Breast epithelium (tissue), 4 donors: ENCODE results near the gene PTH1R. TPM values are rescaled to one million over a fixed set of nuclear protein-coding genes. Genes with fewer than 3 reads are reported as not detected.

Source experiments
- DNase-seq, 2 donors: peaks; one replicate each; pipeline ENCODE4 v3.0.0-alpha.2; 2019; ENCODE audit warnings: low spot score in 2 of 2
- H3K27ac ChIP-seq, 2 donors: fragments of 200-600 bp; sonication (generic) in 1 of 2; one replicate each; pipeline ENCODE4 v1.5.1; 2016 to 2019; ENCODE audit warnings: mild to moderate bottlenecking in 1 of 2
- H3K27me3 ChIP-seq, 2 donors: fragments of 200-600 bp; sonication (generic) in 1 of 2; one replicate each; pipeline versions ENCODE4 v1.5.1 to v1.6.0; 2017 to 2019; ENCODE audit warnings: control low read depth in 1 of 2, mild to moderate bottlenecking in 1 of 2
- H3K36me3 ChIP-seq: fragments of 200-600 bp; one replicate; pipeline ENCODE4 v1.5.1; 2019
- H3K4me1 ChIP-seq, 2 donors: fragments of 200-600 bp; sonication (generic); one replicate each; pipeline ENCODE4 v1.5.1; 2016 to 2019; ENCODE audit warnings: control low read depth in 1 of 2
- H3K4me3 ChIP-seq, 3 donors: fragments of 200-600 bp; sonication (generic); 1 replicate in 2 of 3; 2 replicates in 1 of 3; pipeline ENCODE4 v1.5.1; 2016 to 2019; ENCODE audit warnings: mild to moderate bottlenecking in 3 of 3, moderate library complexity in 2 of 3
- H3K9me3 ChIP-seq, 2 donors: fragments of 200-600 bp; sonication (generic) in 1 of 2; one replicate each; pipeline ENCODE4 v1.5.1; 2016 to 2019; ENCODE audit warnings: control low read depth in 1 of 2
- POLR2A ChIP-seq: fragments of 450-650 bp; IDR thresholded peaks from one replicate; pipeline ENCODE4 v1.6.1; 2016; ENCODE audit warnings: antibody characterized with exemption, mild to moderate bottlenecking, moderate library complexity
- POLR2AphosphoS5 ChIP-seq, 3 donors: sonication (generic); formaldehyde crosslinking; IDR thresholded peaks; one replicate each; pipeline ENCODE4 v1.6.1; 2017; ENCODE audit warnings: antibody characterized with exemption in 3 of 3
- intact Hi-C: fragments of 100-400 bp; cut with DNase I; formaldehyde crosslinking; loops from one replicate; pipeline ENCODE4 v1.15.1; 2023; ENCODE audit warnings: low total_unique reads
- total RNA-seq, 3 donors: library from RNA; depleted of rRNA; stranded (reverse); fragments of >200 nt; gene quantifications; one replicate each; pipeline ENCODE4 v1.1.0, GENCODE V29; 2016
- TF ChIP-seq, protein P1 (sequence below), 3 donors: fragments of 450-650 bp; IDR thresholded peaks; one replicate each; pipeline ENCODE4 v1.5.1; 2016 to 2017; ENCODE audit warnings: antibody characterized with exemption in 3 of 3, mild to moderate bottlenecking in 3 of 3, moderate library complexity in 3 of 3

Gene PTH1R
- total RNA-seq, 3 donors from 2014 or later, result 4.7 to 38.2 (median 13.4) TPM

DNA sequence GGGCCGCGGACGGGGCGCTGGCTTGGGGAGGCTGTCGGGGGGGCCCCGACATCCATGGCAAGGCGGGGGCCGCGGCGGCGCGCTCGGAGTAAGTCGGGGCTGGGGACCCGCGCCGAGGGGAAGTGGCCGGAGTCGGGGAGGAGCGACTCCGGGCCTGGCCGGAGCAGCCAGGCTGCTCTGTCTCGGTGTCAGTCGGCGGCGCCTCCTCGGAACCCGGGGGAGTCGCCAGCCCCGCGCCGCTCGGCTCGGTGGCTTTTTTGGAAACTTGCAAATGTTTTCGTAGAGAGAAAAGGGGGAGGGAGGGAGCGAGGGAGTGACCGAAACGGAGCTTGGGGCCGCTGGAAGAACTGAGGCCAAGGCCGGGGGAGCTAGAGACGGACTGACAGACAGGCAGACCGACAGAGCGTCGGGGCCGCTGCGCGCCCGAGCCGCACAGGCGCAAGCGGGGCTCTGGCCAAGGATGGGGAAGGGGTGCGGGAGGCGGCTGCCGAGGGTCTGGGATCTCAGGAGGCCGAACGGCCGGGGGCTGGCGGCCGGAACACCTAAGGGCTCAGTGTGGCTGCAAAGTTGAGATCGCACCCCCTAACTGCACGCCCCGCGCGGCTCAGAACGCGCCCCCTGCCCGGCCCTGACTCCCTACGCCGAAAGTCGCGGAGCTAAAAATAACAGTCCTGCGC is 5.0 kb downstream of the PTH1R start:
- peaks cover 0 to 2% of the 10 kb centered on the region in 2 donors for H3K4me1 ChIP-seq
- TF ChIP-seq POLR2A, result no peak

DNA sequence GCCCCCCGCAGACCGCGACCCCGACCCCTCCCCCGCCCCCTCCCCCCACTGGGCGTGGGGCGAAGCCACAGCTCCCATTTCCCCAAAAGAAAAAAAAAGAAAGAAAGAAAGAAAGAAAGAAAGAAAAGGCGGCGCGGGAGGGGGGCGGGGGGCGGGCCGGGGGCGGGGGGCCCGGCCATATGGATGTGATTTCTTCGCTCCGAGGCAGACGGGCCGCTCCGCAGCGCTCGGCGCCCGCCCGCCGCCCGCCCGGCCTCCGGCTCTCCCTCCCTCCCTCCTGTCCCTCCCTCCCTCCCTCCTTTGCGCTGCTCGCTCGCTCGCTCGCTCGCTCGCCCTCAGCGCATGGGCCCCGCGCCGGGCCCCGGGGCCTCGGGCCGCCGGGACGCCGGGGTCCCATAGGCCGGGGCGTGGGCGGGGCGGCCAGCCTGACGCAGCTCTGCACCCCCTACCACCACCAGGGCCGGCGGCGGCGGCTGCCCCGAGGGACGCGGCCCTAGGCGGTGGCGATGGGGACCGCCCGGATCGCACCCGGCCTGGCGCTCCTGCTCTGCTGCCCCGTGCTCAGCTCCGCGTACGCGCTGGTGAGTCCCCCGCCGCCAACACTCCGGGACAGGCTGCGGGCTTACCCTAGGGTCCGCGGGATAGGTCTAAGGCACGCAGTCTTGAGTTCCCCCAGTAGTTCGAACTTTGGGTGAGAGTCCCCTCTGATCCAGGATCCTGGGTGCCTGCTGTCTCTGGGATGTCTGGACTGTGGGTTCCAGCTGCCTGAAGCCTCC is 5.7 kb downstream of the PTH1R start:
- intact Hi-C loops, result loop anchor here (5.0 kb wide), 1 partner anchor 99 kb away; no protein-coding TSS in a partner anchor
- peaks cover 0 to 20% of the 10 kb centered on the region in 2 donors for H3K27me3 ChIP-seq
- H3K4me3 ChIP-seq, result peak overlapping the region; percentile 50 to 73 (median 64)
- peak overlapping the region in 1 of 2 donors; percentile 92 for H3K27ac ChIP-seq
- H3K4me1 ChIP-seq, result peaks cover 0 to 2% of the 10 kb centered on the region in 2 donors
- no peaks in the 10 kb centered on the region for H3K36me3 ChIP-seq
- TF ChIP-seq POLR2A, result no peak
- TF ChIP-seq POLR2AphosphoS5 (IDR thresholded peaks at IDR 0.05), result no peak
- TF ChIP-seq, protein P1, sequence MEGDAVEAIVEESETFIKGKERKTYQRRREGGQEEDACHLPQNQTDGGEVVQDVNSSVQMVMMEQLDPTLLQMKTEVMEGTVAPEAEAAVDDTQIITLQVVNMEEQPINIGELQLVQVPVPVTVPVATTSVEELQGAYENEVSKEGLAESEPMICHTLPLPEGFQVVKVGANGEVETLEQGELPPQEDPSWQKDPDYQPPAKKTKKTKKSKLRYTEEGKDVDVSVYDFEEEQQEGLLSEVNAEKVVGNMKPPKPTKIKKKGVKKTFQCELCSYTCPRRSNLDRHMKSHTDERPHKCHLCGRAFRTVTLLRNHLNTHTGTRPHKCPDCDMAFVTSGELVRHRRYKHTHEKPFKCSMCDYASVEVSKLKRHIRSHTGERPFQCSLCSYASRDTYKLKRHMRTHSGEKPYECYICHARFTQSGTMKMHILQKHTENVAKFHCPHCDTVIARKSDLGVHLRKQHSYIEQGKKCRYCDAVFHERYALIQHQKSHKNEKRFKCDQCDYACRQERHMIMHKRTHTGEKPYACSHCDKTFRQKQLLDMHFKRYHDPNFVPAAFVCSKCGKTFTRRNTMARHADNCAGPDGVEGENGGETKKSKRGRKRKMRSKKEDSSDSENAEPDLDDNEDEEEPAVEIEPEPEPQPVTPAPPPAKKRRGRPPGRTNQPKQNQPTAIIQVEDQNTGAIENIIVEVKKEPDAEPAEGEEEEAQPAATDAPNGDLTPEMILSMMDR (IDR thresholded peaks at IDR 0.05), result no peak
- no peak for DNase-seq
- no peaks in the 10 kb centered on the region for H3K9me3 ChIP-seq

More for the DNA sequence above, 5.0 kb downstream of the PTH1R start:
- Histone ChIP-seq H3K27me3 (peaks cover 0 to 20% of the 10 kb centered on the region in 2 donors), H3K9me3 (no peaks in the 10 kb centered on the region), H3K36me3 (no peaks in the 10 kb centered on the region), H3K27ac (peak overlapping the region; percentile 55 to 92), H3K4me3 (peak overlapping the region; percentile 50 to 73 (median 64))
- no peak for DNase-seq
- intact Hi-C loops, result loop anchor here (5.0 kb wide), 1 partner anchor 100 kb away; no protein-coding TSS in a partner anchor

GRCh38 chr3:46883830-46884185 is 6.3 kb downstream of the PTH1R start:
- no peak for TF ChIP-seq POLR2AphosphoS5 (IDR thresholded peaks at IDR 0.05)
- TF ChIP-seq, protein P1 (IDR thresholded peaks at IDR 0.05), result no peak
- no peak for TF ChIP-seq POLR2A
- Histone ChIP-seq H3K4me1 (peaks cover 0 to 2% of the 10 kb centered on the region in 2 donors), H3K27me3 (peaks cover 0 to 20% of the 10 kb centered on the region in 2 donors), H3K36me3 (no peaks in the 10 kb centered on the region), H3K27ac (peak overlapping the region in 1 of 2 donors; percentile 44), H3K4me3 (peak overlapping the region; percentile 50 to 73 (median 64)), H3K9me3 (no peaks in the 10 kb centered on the region)
- intact Hi-C loops, result loop anchor here (5.0 kb wide), 1 partner anchor 98 kb away; no protein-coding TSS in a partner anchor
- no peak for DNase-seq

- no peak for DNase-seq
- Histone ChIP-seq H3K4me1 (peaks cover 0 to 2% of the 10 kb centered on the region in 2 donors), H3K36me3 (no peaks in the 10 kb centered on the region), H3K4me3 (peak overlapping the region in 1 of 3 donors; percentile 73), H3K27ac (no peak overlapping the region), H3K27me3 (peaks cover 0 to 20% of the 10 kb centered on the region in 2 donors), H3K9me3 (no peaks in the 10 kb centered on the region)
- TF ChIP-seq POLR2AphosphoS5 (IDR thresholded peaks at IDR 0.05) (no peak), POLR2A (no peak)
- TF ChIP-seq, protein P1 (IDR thresholded peaks at IDR 0.05), result no peak
- intact Hi-C loops, result loop anchor here (5.0 kb wide), 1 partner anchor 98 kb away; no protein-coding TSS in a partner anchor
Observed at GRCh38 chr3:46884427-46884826, 6.9 kb downstream of the PTH1R start.

GRCh38 chr3:46884929-46885328 is 7.4 kb downstream of the PTH1R start:
- TF ChIP-seq, protein P1 (IDR thresholded peaks at IDR 0.05), result no peak
- TF ChIP-seq POLR2AphosphoS5 (IDR thresholded peaks at IDR 0.05) (no peak), POLR2A (no peak)
- peaks cover 0 to 20% of the 10 kb centered on the region in 2 donors for H3K27me3 ChIP-seq
- peak overlapping the region in 1 of 3 donors; percentile 73 for H3K4me3 ChIP-seq
- no peak overlapping the region for H3K27ac ChIP-seq
- H3K36me3 ChIP-seq, result no peaks in the 10 kb centered on the region
- intact Hi-C loops, result loop anchor here (5.0 kb wide), 1 partner anchor 97 kb away; no protein-coding TSS in a partner anchor
- H3K4me1 ChIP-seq, result peaks cover 0 to 2% of the 10 kb centered on the region in 2 donors
- no peaks in the 10 kb centered on the region for H3K9me3 ChIP-seq
- no peak for DNase-seq
